GM23338 (cell line): ENCODE results near the gene AP2A2. TPM values are rescaled to one million over a fixed set of nuclear protein-coding genes. Genes with fewer than 3 reads are reported as not detected.

Source experiments
- ATAC-seq: fragments of 200-7000 bp; cut with Tn5 transposase; 3 replicates; pipeline ENCODE4 v1.9.1; 2020
- DNase-seq: peaks from one replicate; pipeline ENCODE4 v3.0.0-alpha.2; 2015; ENCODE audit warnings: low spot score
- H2AFZ ChIP-seq: fragments of 200-600 bp; sonication (generic); 2 replicates; pipeline ENCODE4 v1.8.0; 2016; ENCODE audit warnings: antibody characterized with exemption, mild to moderate bottlenecking, moderate library complexity
- H3F3A ChIP-seq: fragments of 200-600 bp; sonication (generic); replicated peaks from 2 replicates; pipeline ENCODE4 v1.8.0; 2017; ENCODE audit warnings: antibody characterized with exemption, mixed run types, low read depth
- H3K27ac ChIP-seq: fragments of 200-600 bp; sonication (generic); 2 replicates; pipeline ENCODE4 v1.6.1; 2016; ENCODE audit warnings: low read depth
- H3K27me3 ChIP-seq: fragments of 200-600 bp; sonication (generic); 2 replicates; pipeline ENCODE4 v1.8.0; 2016; ENCODE audit warnings: mild to moderate bottlenecking, mixed run types, moderate library complexity; ENCODE audit not compliant: insufficient read depth
- H3K36me3 ChIP-seq: fragments of 200-600 bp; sonication (generic); 2 replicates; pipeline ENCODE4 v1.8.0; 2016; ENCODE audit warnings: mild to moderate bottlenecking; ENCODE audit not compliant: insufficient read depth
- H3K4me1 ChIP-seq: fragments of 200-600 bp; sonication (generic); 2 replicates; pipeline ENCODE4 v1.8.0; 2016; ENCODE audit warnings: mild to moderate bottlenecking, moderate library complexity; ENCODE audit not compliant: insufficient read depth
- H3K4me2 ChIP-seq: fragments of 200-600 bp; sonication (generic); 2 replicates; pipeline ENCODE4 v1.7.1; 2017; ENCODE audit warnings: mixed run types
- H3K4me3 ChIP-seq: fragments of 200-600 bp; sonication (generic); 2 replicates; pipeline ENCODE4 v1.6.1; 2016; ENCODE audit warnings: mixed run types
- H3K79me2 ChIP-seq: fragments of 200-600 bp; sonication (generic); replicated peaks from 2 replicates; pipeline ENCODE4 v1.8.0; 2017; ENCODE audit warnings: mild to moderate bottlenecking; ENCODE audit not compliant: insufficient read depth
- H3K9me2 ChIP-seq: fragments of 200-600 bp; sonication (generic); 2 replicates; pipeline ENCODE4 v1.8.0; 2017; ENCODE audit not compliant: insufficient read depth
- H4K20me1 ChIP-seq: fragments of 200-600 bp; sonication (generic); replicated peaks from 2 replicates; pipeline ENCODE4 v1.8.0; 2017; ENCODE audit warnings: mild to moderate bottlenecking; ENCODE audit not compliant: insufficient read depth
- H3K27ac Mint-ChIP-seq: 2 replicates; pipeline ENCODE4 v1.8.0; 2020; ENCODE audit warnings: inconsistent platforms, mild to moderate bottlenecking, moderate library complexity, mixed read lengths
- H3K27me3 Mint-ChIP-seq: 3 replicates; pipeline ENCODE4 v1.8.0; 2022; ENCODE audit warnings: low read depth, mild to moderate bottlenecking, moderate library complexity, mixed read lengths, inconsistent platforms; ENCODE audit not compliant: insufficient read depth, poor library complexity
- H3K36me3 Mint-ChIP-seq: 3 replicates; pipeline ENCODE4 v1.8.0; 2021; ENCODE audit warnings: low read depth, mild to moderate bottlenecking, inconsistent platforms, moderate library complexity, mixed read lengths
- H3K4me1 Mint-ChIP-seq: 3 replicates; pipeline ENCODE4 v1.8.0; 2020; ENCODE audit warnings: mild to moderate bottlenecking, inconsistent platforms, mixed read lengths
- H3K4me3 Mint-ChIP-seq: 3 replicates; pipeline ENCODE4 v1.8.0; 2021; ENCODE audit warnings: moderate library complexity, mild to moderate bottlenecking, inconsistent platforms, mixed read lengths
- H3K9me3 Mint-ChIP-seq: 3 replicates; pipeline ENCODE4 v1.8.0; 2020; ENCODE audit warnings: moderate library complexity, mild to moderate bottlenecking, inconsistent platforms, mixed read lengths
- CREB1 ChIP-seq: fragments of 250-450 bp; sonication (Bioruptor Pico); IDR thresholded peaks from 2 replicates; pipeline ENCODE4 v1.5.0; 2020; ENCODE audit warnings: low read depth, mild to moderate bottlenecking, moderate library complexity
- EZH2 ChIP-seq: fragments of 200-600 bp; sonication (generic); IDR thresholded peaks from one replicate; pipeline ENCODE4 v1.8.0; 2017; ENCODE audit warnings: antibody characterized with exemption, mild to moderate bottlenecking, low read depth; ENCODE audit not compliant: unreplicated experiment
- EZH2phosphoT487 ChIP-seq: fragments of 200-600 bp; sonication (generic); IDR thresholded peaks from one replicate; pipeline ENCODE4 v1.8.1; 2018; ENCODE audit warnings: antibody characterized with exemption; ENCODE audit not compliant: unreplicated experiment
- JUNB ChIP-seq: IDR thresholded peaks from one replicate; pipeline ENCODE4 v1.6.1; 2016; ENCODE audit warnings: antibody characterized with exemption; ENCODE audit not compliant: unreplicated experiment
- NANOG ChIP-seq: IDR thresholded peaks from 2 replicates; pipeline ENCODE4 v1.6.1; 2016; ENCODE audit warnings: antibody characterized with exemption, borderline replicate concordance
- POLR2AphosphoS5 ChIP-seq: IDR thresholded peaks from 2 replicates; pipeline ENCODE4 v1.6.1; 2016; ENCODE audit warnings: antibody characterized with exemption, low read depth
- STAT1 ChIP-seq: IDR thresholded peaks from one replicate; pipeline ENCODE4 v1.6.1; 2016; ENCODE audit warnings: antibody characterized with exemption; ENCODE audit not compliant: unreplicated experiment
- ZNF114 ChIP-seq: fragments of 250-450 bp; sonication (Bioruptor Pico); IDR thresholded peaks from 2 replicates; pipeline ENCODE4 v1.5.0; 2020; ENCODE audit warnings: mild to moderate bottlenecking, moderate library complexity
- ZNF331 ChIP-seq: fragments of 250-450 bp; sonication (Bioruptor Pico); IDR thresholded peaks from 2 replicates; pipeline ENCODE4 v1.5.0; 2020; ENCODE audit warnings: low read depth, mild to moderate bottlenecking, moderate library complexity
- polyA plus RNA-seq: library from polyadenylated mRNA; unstranded; fragments of >200 nt; fragmentation: Nextera tagmentation; extraction: Ambion mirVana; gene quantifications from 2 replicates; pipeline ENCODE4 v1.2.1, GENCODE V29; 2016
- total RNA-seq: library from RNA; depleted of rRNA; stranded (reverse); fragments of >200 nt; shearing (Covaris generic); gene quantifications from 2 replicates; pipeline ENCODE4 v1.2.3, GENCODE V29; 2014
- TF ChIP-seq, protein P1 (sequence below): IDR thresholded peaks from 2 replicates; pipeline ENCODE4 v1.6.1; 2016; ENCODE audit warnings: antibody characterized with exemption
- TF ChIP-seq, protein P2 (sequence below): IDR thresholded peaks from one replicate; pipeline ENCODE4 v1.6.1; 2018; ENCODE audit warnings: antibody characterized with exemption; ENCODE audit not compliant: unreplicated experiment
- TF ChIP-seq, protein P3 (sequence below): fragments of 250-450 bp; sonication (Bioruptor Pico); IDR thresholded peaks from 2 replicates; pipeline ENCODE4 v1.5.0; 2020; ENCODE audit warnings: mild to moderate bottlenecking, moderate library complexity
- TF ChIP-seq, protein P4 (sequence below), 2 experiments: fragments of 200-600 bp in 1 of 2; sonication (generic) in 1 of 2; conservative IDR thresholded peaks; 2 replicates each; pipeline versions ENCODE4 v1.5.1 to v1.6.1; 2016 to 2017; ENCODE audit warnings: antibody characterized with exemption in 2 of 2, low read depth in 2 of 2, mild to moderate bottlenecking in 2 of 2, moderate library complexity in 1 of 2

Gene AP2A2
- total and polyA plus RNA-seq, 2 experiments from 2014 or later = 23.7 to 47.5 TPM

DNA sequence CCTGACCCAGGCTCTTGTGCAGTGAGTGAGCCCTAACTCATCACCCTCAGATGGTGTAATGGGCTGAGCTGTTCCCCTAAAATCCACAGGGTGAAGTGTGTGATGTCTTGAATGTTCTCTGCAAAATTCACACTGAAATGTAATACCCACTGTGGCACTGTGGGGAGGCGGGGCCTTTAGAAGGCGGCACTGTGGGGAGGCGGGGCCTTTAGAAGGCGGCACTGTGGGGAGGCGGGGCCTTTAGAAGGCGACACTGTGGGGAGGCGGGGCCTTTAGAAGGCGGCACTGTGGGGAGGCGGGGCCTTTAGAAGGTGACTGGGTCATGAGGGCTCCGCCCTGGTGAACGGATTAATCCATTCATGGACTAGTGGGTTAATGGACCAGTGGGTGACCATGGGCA, 48.1 kb upstream of the AP2A2 start:
- H3K4me1 Mint-ChIP-seq = peaks cover 2% of the 10 kb centered on the region; the same call in 2 of the 3 replicates
- Histone ChIP-seq H3F3A (peaks cover 15% of the 10 kb centered on the region; the same call in 1 of the 2 replicates), H3K36me3 (peaks cover 4% of the 10 kb centered on the region; the same call in 1 of the 2 replicates), H3K4me2 (no peak overlapping the region), H3K79me2 (no peaks in the 10 kb centered on the region), H4K20me1 (peaks cover 17% of the 10 kb centered on the region), H3K27ac (no peak overlapping the region), H3K4me3 (no peak overlapping the region), H2AFZ (no peak overlapping the region), H3K4me1 (no peaks in the 10 kb centered on the region), H3K9me2 (no peaks in the 10 kb centered on the region), H3K27me3 (no peaks in the 10 kb centered on the region)
- H3K27ac Mint-ChIP-seq = no peak overlapping the region
- H3K9me3 Mint-ChIP-seq = no peaks in the 10 kb centered on the region; the same call in 2 of the 3 replicates
- H3K27me3 Mint-ChIP-seq = peaks cover 22% of the 10 kb centered on the region
- H3K4me3 Mint-ChIP-seq = no peak overlapping the region
- DNase-seq (peak; percentile 82), ATAC-seq (peak; percentile 90)
- H3K36me3 Mint-ChIP-seq = peaks cover 41% of the 10 kb centered on the region
- TF ChIP-seq JUNB = no peak
- no peak for TF ChIP-seq EZH2phosphoT487
- TF ChIP-seq NANOG = no peak
- TF ChIP-seq POLR2AphosphoS5 = no peak
- no peak for TF ChIP-seq CREB1
- TF ChIP-seq ZNF114 = no peak
- TF ChIP-seq, protein P1, sequence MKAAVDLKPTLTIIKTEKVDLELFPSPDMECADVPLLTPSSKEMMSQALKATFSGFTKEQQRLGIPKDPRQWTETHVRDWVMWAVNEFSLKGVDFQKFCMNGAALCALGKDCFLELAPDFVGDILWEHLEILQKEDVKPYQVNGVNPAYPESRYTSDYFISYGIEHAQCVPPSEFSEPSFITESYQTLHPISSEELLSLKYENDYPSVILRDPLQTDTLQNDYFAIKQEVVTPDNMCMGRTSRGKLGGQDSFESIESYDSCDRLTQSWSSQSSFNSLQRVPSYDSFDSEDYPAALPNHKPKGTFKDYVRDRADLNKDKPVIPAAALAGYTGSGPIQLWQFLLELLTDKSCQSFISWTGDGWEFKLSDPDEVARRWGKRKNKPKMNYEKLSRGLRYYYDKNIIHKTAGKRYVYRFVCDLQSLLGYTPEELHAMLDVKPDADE = no peak
- no peak for TF ChIP-seq ZNF331 (CRISPR knock-in tag)
- TF ChIP-seq, protein P2, sequence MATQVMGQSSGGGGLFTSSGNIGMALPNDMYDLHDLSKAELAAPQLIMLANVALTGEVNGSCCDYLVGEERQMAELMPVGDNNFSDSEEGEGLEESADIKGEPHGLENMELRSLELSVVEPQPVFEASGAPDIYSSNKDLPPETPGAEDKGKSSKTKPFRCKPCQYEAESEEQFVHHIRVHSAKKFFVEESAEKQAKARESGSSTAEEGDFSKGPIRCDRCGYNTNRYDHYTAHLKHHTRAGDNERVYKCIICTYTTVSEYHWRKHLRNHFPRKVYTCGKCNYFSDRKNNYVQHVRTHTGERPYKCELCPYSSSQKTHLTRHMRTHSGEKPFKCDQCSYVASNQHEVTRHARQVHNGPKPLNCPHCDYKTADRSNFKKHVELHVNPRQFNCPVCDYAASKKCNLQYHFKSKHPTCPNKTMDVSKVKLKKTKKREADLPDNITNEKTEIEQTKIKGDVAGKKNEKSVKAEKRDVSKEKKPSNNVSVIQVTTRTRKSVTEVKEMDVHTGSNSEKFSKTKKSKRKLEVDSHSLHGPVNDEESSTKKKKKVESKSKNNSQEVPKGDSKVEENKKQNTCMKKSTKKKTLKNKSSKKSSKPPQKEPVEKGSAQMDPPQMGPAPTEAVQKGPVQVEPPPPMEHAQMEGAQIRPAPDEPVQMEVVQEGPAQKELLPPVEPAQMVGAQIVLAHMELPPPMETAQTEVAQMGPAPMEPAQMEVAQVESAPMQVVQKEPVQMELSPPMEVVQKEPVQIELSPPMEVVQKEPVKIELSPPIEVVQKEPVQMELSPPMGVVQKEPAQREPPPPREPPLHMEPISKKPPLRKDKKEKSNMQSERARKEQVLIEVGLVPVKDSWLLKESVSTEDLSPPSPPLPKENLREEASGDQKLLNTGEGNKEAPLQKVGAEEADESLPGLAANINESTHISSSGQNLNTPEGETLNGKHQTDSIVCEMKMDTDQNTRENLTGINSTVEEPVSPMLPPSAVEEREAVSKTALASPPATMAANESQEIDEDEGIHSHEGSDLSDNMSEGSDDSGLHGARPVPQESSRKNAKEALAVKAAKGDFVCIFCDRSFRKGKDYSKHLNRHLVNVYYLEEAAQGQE = no peak
- TF ChIP-seq, protein P3, sequence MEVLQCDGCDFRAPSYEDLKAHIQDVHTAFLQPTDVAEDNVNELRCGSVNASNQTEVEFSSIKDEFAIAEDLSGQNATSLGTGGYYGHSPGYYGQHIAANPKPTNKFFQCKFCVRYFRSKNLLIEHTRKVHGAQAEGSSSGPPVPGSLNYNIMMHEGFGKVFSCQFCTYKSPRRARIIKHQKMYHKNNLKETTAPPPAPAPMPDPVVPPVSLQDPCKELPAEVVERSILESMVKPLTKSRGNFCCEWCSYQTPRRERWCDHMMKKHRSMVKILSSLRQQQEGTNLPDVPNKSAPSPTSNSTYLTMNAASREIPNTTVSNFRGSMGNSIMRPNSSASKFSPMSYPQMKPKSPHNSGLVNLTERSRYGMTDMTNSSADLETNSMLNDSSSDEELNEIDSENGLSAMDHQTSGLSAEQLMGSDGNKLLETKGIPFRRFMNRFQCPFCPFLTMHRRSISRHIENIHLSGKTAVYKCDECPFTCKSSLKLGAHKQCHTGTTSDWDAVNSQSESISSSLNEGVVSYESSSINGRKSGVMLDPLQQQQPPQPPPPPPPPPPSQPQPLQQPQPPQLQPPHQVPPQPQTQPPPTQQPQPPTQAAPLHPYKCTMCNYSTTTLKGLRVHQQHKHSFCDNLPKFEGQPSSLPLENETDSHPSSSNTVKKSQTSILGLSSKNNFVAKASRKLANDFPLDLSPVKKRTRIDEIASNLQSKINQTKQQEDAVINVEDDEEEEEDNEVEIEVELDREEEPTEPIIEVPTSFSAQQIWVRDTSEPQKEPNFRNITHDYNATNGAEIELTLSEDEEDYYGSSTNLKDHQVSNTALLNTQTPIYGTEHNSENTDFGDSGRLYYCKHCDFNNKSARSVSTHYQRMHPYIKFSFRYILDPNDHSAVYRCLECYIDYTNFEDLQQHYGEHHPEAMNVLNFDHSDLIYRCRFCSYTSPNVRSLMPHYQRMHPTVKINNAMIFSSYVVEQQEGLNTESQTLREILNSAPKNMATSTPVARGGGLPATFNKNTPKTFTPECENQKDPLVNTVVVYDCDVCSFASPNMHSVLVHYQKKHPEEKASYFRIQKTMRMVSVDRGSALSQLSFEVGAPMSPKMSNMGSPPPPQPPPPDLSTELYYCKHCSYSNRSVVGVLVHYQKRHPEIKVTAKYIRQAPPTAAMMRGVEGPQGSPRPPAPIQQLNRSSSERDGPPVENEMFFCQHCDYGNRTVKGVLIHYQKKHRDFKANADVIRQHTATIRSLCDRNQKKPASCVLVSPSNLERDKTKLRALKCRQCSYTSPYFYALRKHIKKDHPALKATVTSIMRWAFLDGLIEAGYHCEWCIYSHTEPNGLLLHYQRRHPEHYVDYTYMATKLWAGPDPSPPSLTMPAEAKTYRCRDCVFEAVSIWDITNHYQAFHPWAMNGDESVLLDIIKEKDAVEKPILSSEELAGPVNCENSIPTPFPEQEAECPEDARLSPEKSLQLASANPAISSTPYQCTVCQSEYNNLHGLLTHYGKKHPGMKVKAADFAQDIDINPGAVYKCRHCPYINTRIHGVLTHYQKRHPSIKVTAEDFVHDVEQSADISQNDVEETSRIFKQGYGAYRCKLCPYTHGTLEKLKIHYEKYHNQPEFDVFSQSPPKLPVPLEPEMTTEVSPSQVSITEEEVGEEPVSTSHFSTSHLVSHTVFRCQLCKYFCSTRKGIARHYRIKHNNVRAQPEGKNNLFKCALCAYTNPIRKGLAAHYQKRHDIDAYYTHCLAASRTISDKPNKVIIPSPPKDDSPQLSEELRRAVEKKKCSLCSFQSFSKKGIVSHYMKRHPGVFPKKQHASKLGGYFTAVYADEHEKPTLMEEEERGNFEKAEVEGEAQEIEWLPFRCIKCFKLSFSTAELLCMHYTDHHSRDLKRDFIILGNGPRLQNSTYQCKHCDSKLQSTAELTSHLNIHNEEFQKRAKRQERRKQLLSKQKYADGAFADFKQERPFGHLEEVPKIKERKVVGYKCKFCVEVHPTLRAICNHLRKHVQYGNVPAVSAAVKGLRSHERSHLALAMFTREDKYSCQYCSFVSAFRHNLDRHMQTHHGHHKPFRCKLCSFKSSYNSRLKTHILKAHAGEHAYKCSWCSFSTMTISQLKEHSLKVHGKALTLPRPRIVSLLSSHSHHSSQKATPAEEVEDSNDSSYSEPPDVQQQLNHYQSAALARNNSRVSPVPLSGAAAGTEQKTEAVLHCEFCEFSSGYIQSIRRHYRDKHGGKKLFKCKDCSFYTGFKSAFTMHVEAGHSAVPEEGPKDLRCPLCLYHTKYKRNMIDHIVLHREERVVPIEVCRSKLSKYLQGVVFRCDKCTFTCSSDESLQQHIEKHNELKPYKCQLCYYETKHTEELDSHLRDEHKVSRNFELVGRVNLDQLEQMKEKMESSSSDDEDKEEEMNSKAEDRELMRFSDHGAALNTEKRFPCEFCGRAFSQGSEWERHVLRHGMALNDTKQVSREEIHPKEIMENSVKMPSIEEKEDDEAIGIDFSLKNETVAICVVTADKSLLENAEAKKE (CRISPR knock-in tag) = no peak
- no peak for TF ChIP-seq STAT1
- TF ChIP-seq, protein P4, sequence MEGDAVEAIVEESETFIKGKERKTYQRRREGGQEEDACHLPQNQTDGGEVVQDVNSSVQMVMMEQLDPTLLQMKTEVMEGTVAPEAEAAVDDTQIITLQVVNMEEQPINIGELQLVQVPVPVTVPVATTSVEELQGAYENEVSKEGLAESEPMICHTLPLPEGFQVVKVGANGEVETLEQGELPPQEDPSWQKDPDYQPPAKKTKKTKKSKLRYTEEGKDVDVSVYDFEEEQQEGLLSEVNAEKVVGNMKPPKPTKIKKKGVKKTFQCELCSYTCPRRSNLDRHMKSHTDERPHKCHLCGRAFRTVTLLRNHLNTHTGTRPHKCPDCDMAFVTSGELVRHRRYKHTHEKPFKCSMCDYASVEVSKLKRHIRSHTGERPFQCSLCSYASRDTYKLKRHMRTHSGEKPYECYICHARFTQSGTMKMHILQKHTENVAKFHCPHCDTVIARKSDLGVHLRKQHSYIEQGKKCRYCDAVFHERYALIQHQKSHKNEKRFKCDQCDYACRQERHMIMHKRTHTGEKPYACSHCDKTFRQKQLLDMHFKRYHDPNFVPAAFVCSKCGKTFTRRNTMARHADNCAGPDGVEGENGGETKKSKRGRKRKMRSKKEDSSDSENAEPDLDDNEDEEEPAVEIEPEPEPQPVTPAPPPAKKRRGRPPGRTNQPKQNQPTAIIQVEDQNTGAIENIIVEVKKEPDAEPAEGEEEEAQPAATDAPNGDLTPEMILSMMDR (conservative IDR thresholded peaks at IDR 0.05; ENCODE audit: low read depth in 2 of 2) = no peak
- TF ChIP-seq EZH2 = no peak
